ENCODE measurements around the gene ANXA4.

Gene ANXA4

GRCh38 chr2:69741575-69742321, at the start of gene ANXA4:
Gene ANXA4, plus strand, starts transcription at chr2:69742134. Its CDS starts 39,432 bp downstream, at chr2:69781566.
- DNase-seq (ENCODE audit: low read depth in 2 of 3, low spot score in 1 of 3) = peak; percentile 35 to 71 (median 40)

GRCh38 chr2:69692424-69692823, 49.5 kb upstream of the ANXA4 start:
- DNase-seq (ENCODE audit: low read depth in 2 of 3, low spot score in 1 of 3) = no peak

- DNase-seq (ENCODE audit: low read depth in 2 of 3, low spot score in 1 of 3) = no peak
These were observed 48.7 kb upstream of the ANXA4 start for GRCh38 chr2:69693059-69693774.

GRCh38 chr2:69693775-69694450, 48.0 kb upstream of the ANXA4 start:
- DNase-seq (ENCODE audit: low read depth in 2 of 3, low spot score in 1 of 3) = no peak

- no peak for DNase-seq (ENCODE audit: low read depth in 2 of 3, low spot score in 1 of 3)
These were observed 46.8 kb upstream of the ANXA4 start for GRCh38 chr2:69694894-69695849.

GRCh38 chr2:69695850-69696216, 46.1 kb upstream of the ANXA4 start:
- DNase-seq (ENCODE audit: low read depth in 2 of 3, low spot score in 1 of 3) = no peak

- no peak for DNase-seq (ENCODE audit: low read depth in 2 of 3, low spot score in 1 of 3)
These were observed 41.6 kb upstream of the ANXA4 start for GRCh38 chr2:69700381-69700780.

- no peak for DNase-seq (ENCODE audit: low read depth in 2 of 3, low spot score in 1 of 3)
These were observed 40.6 kb upstream of the ANXA4 start for GRCh38 chr2:69701100-69701945.

- no peak for DNase-seq (ENCODE audit: low read depth in 2 of 3, low spot score in 1 of 3)
These were observed 38.7 kb upstream of the ANXA4 start for GRCh38 chr2:69703189-69703588.

- no peak for DNase-seq (ENCODE audit: low read depth in 2 of 3, low spot score in 1 of 3)
These were observed 37.5 kb upstream of the ANXA4 start for GRCh38 chr2:69704446-69704845.

GRCh38 chr2:69709290-69709689, 32.6 kb upstream of the ANXA4 start:
- no peak for DNase-seq (ENCODE audit: low read depth in 2 of 3, low spot score in 1 of 3)

- no peak for DNase-seq (ENCODE audit: low read depth in 2 of 3, low spot score in 1 of 3)
These were observed 30.0 kb upstream of the ANXA4 start for GRCh38 chr2:69711971-69712370.

- no peak for DNase-seq (ENCODE audit: low read depth in 2 of 3, low spot score in 1 of 3)
These were observed 27.9 kb upstream of the ANXA4 start for GRCh38 chr2:69714024-69714423.

- DNase-seq (ENCODE audit: low read depth in 2 of 3, low spot score in 1 of 3) = peak; percentile 82 to 92 (median 83)
These were observed 27.3 kb upstream of the ANXA4 start for GRCh38 chr2:69714539-69715220.

GRCh38 chr2:69715964-69716363, 26.0 kb upstream of the ANXA4 start:
- no peak for DNase-seq (ENCODE audit: low read depth in 2 of 3, low spot score in 1 of 3)

- no peak for DNase-seq (ENCODE audit: low read depth in 2 of 3, low spot score in 1 of 3)
These were observed 25.3 kb upstream of the ANXA4 start for GRCh38 chr2:69716555-69717120.

- DNase-seq (ENCODE audit: low read depth in 2 of 3, low spot score in 1 of 3) = no peak
These were observed 24.7 kb upstream of the ANXA4 start for GRCh38 chr2:69717186-69717585.

GRCh38 chr2:69717861-69718273, 24.1 kb upstream of the ANXA4 start:
- no peak for DNase-seq (ENCODE audit: low read depth in 2 of 3, low spot score in 1 of 3)

- no peak for DNase-seq (ENCODE audit: low read depth in 2 of 3, low spot score in 1 of 3)
These were observed 23.5 kb upstream of the ANXA4 start for GRCh38 chr2:69718338-69718965.

Data from stimulated activated CD4-positive, alpha-beta T cell treated with anti-CD3 and anti-CD28 coated beads, Interleukin-12 subunit alpha, Interleukin-12 subunit beta, amount 100 ng/mL, for 48 hours (primary cell).